IMR-90 (cell line): ENCODE data around the gene PAX2. TPM values are rescaled to one million over a fixed set of nuclear protein-coding genes. Genes with fewer than 3 reads are reported as not detected.

Experiments used
- ATAC-seq: fragments of 200-7000 bp; cut with Tn5 transposase; 2 replicates; pipeline ENCODE4 v1.9.1; 2020; ENCODE audit warnings: low read depth, mild to moderate bottlenecking, moderate library complexity
- BruUV-seq: library from RNA; stranded (reverse); fragments of 400-500 nt; replicated peaks from 2 replicates; lab custom pipeline; 2021; lab: Mats Ljungman, UMichigan
- CTCF ChIA-PET: fragments of 300-600 bp; formaldehyde crosslinking; extraction: SDS; loops from one replicate; lab custom pipeline; 2021; ENCODE audit warnings: antibody characterized with exemption; lab: Yijun Ruan, JAX
- POLR2A ChIA-PET: fragments of 300-600 bp; sonication (Branson Sonifier 250); formaldehyde crosslinking; loops from one replicate; lab custom pipeline; 2022; ENCODE audit warnings: antibody characterized with exemption; ENCODE audit not compliant: unreplicated experiment; lab: Charles Lee
- DNase-seq: peaks from one replicate; pipeline ENCODE4 v3.0.0; 2013
- H2AFZ ChIP-seq: replicated peaks from 2 replicates; pipeline ENCODE3; 2013; ENCODE audit warnings: low read length, mild to moderate bottlenecking; ENCODE audit not compliant: poor library complexity
- H2AK5ac ChIP-seq: 2 replicates; pipeline ENCODE4 v1.6.1; 2013; ENCODE audit warnings: low read depth, low read length, inconsistent platforms
- H2AK9ac ChIP-seq: replicated peaks from 2 replicates; pipeline ENCODE3; 2013; ENCODE audit warnings: mild to moderate bottlenecking, low read depth, low read length, moderate library complexity; ENCODE audit not compliant: poor library complexity
- H2BK120ac ChIP-seq: 2 replicates; pipeline ENCODE4 v1.6.1; 2013; ENCODE audit warnings: low read depth, low read length, inconsistent platforms
- H2BK15ac ChIP-seq: 3 replicates; pipeline ENCODE4 v1.6.1; 2013; ENCODE audit warnings: low read depth, low read length, inconsistent platforms
- H2BK20ac ChIP-seq: 2 replicates; pipeline ENCODE4 v1.6.1; 2013; ENCODE audit warnings: low read depth, mild to moderate bottlenecking, inconsistent platforms, low read length, moderate library complexity
- H2BK5ac ChIP-seq: 2 replicates; pipeline ENCODE4 v1.6.1; 2013; ENCODE audit warnings: mild to moderate bottlenecking, low read depth, low read length, inconsistent platforms; ENCODE audit not compliant: poor library complexity, severe bottlenecking
- H3K14ac ChIP-seq: replicated peaks from 2 replicates; pipeline ENCODE4 v1.6.1; 2013; ENCODE audit warnings: low read depth, low read length, inconsistent platforms
- H3K18ac ChIP-seq: 2 replicates; pipeline ENCODE4 v1.6.1; 2013; ENCODE audit warnings: low read depth, low read length, control low read depth
- H3K23ac ChIP-seq: 2 replicates; pipeline ENCODE4 v1.6.1; 2013; ENCODE audit warnings: low read depth, low read length, inconsistent platforms
- H3K27ac ChIP-seq: 2 replicates; pipeline ENCODE4 v1.5.1; 2013; ENCODE audit warnings: mild to moderate bottlenecking, control low read depth, low read length; ENCODE audit not compliant: insufficient read depth
- H3K27me3 ChIP-seq: 2 replicates; pipeline ENCODE4 v1.6.1; 2013; ENCODE audit warnings: low read length; ENCODE audit not compliant: control insufficient read depth, insufficient read depth
- H3K36me3 ChIP-seq: 2 replicates; pipeline ENCODE4 v1.6.1; 2013; ENCODE audit warnings: low read length, mixed read lengths; ENCODE audit not compliant: control insufficient read depth, insufficient read depth
- H3K4ac ChIP-seq: 2 replicates; pipeline ENCODE4 v1.6.1; 2013; ENCODE audit warnings: low read depth, low read length, inconsistent platforms
- H3K4me1 ChIP-seq: 2 replicates; pipeline ENCODE4 v1.6.1; 2013; ENCODE audit warnings: low read length, mixed read lengths; ENCODE audit not compliant: control insufficient read depth, insufficient read depth
- H3K4me2 ChIP-seq: 2 replicates; pipeline ENCODE4 v1.6.1; 2013; ENCODE audit warnings: low read depth, mild to moderate bottlenecking, control low read depth, low read length, moderate library complexity
- H3K4me3 ChIP-seq: 2 replicates; pipeline ENCODE4 v1.5.1; 2013; ENCODE audit warnings: low read depth, mild to moderate bottlenecking, control low read depth, low read length, moderate library complexity; ENCODE audit not compliant: insufficient read depth
- H3K56ac ChIP-seq: 2 replicates; pipeline ENCODE4 v1.6.1; 2013; ENCODE audit warnings: low read length, inconsistent platforms; ENCODE audit not compliant: insufficient read depth; ENCODE audit errors: extremely low read depth
- H3K79me1 ChIP-seq, 2 experiments: 2 replicates each; pipeline ENCODE4 v1.6.1; 2013; ENCODE audit warnings: low read length in 2 of 2, inconsistent platforms in 1 of 2, low read depth in 1 of 2
- H3K9ac ChIP-seq: 2 replicates; pipeline ENCODE4 v1.6.1; 2013; ENCODE audit warnings: low read depth, low read length, control low read depth
- H3K9me1 ChIP-seq: 2 replicates; pipeline ENCODE4 v1.6.1; 2013; ENCODE audit warnings: low read length, inconsistent platforms; ENCODE audit not compliant: insufficient read depth
- H3K9me3 ChIP-seq: 2 replicates; pipeline ENCODE4 v1.6.1; 2013; ENCODE audit warnings: low read length; ENCODE audit not compliant: control insufficient read depth, insufficient read depth
- H4K20me1 ChIP-seq: 2 replicates; pipeline ENCODE4 v1.6.1; 2013; ENCODE audit warnings: low read length, inconsistent platforms; ENCODE audit not compliant: insufficient read depth
- H4K5ac ChIP-seq: 2 replicates; pipeline ENCODE4 v1.6.1; 2013; ENCODE audit warnings: mild to moderate bottlenecking, low read depth, low read length, control low read depth
- H4K8ac ChIP-seq, 2 experiments: 2 replicates each; pipeline ENCODE4 v1.6.1; 2013; ENCODE audit warnings: low read depth in 2 of 2, low read length in 2 of 2, control low read depth in 1 of 2, inconsistent platforms in 1 of 2
- H4K91ac ChIP-seq: 2 replicates; pipeline ENCODE4 v1.6.1; 2013; ENCODE audit warnings: low read depth, low read length, inconsistent platforms; ENCODE audit not compliant: insufficient read depth
- MAZ ChIP-seq: IDR thresholded peaks from 2 replicates; pipeline ENCODE4 v1.6.1; 2012; ENCODE audit warnings: low read depth, mild to moderate bottlenecking, low read length, improper control_type of control experiment, moderate library complexity, borderline replicate concordance
- WGBS, 2 experiments: methylation state at CpG; one replicate each; pipeline versions ENCODE4 v1.1.5 to v1.1.7; 2013; ENCODE audit warnings: missing lambda C conversion rate in 2 of 2; ENCODE audit not compliant: insufficient read length in 1 of 2; ENCODE audit errors: extremely low coverage in 2 of 2; 5-methylcytosine and 5-hydroxymethylcytosine counted together
- dilution Hi-C: fragments of 300-500 bp; cut with HindIII; formaldehyde crosslinking; loops from one replicate; pipeline ENCODE4 v1.14.3; 2018; ENCODE audit warnings: low sequenced_read_pairs; ENCODE audit not compliant: unreplicated experiment
- in situ Hi-C: fragments of 300-500 bp; cut with MboI; formaldehyde crosslinking; loops from 3 replicates; pipeline ENCODE4 v1.14.3; 2019; ENCODE audit warnings: low sequenced_read_pairs, inconsistent platforms, mixed read lengths
- intact Hi-C: fragments of 100-400 bp; cut with micrococcal nuclease; formaldehyde crosslinking; loops from 2 replicates; pipeline ENCODE4 v1.10.0; 2022
- polyA plus RNA-seq, 3 experiments: library from polyadenylated mRNA; depleted of rRNA; stranded (reverse); fragments of >200 nt; gene quantifications; 2 replicates each; pipeline ENCODE4 v1.2.3, GENCODE V29; 2012; ENCODE audit warnings: low replicate concordance in 1 of 3
- total RNA-seq: library from RNA; depleted of rRNA; stranded (reverse); fragments of >200 nt; gene quantifications from 2 replicates; pipeline ENCODE4 v1.2.3, GENCODE V29; 2012

PAX2 gene
- total and polyA plus RNA-seq, 2 of the 4 experiments (the other 2 are of a cell fraction), result not detected

- Histone ChIP-seq H4K5ac (no peak overlapping the region), H3K4me3 (no peak overlapping the region), H3K4me1 (no peaks in the 10 kb centered on the region), H2AK5ac (no peak overlapping the region), H3K36me3 (no peaks in the 10 kb centered on the region), H4K8ac (no peak overlapping the region), H3K56ac (no peak overlapping the region), H2AFZ (no peak overlapping the region), H3K4me2 (no peak overlapping the region), H3K4ac (no peak overlapping the region), H3K79me1 (no peaks in the 10 kb centered on the region), H3K27me3 (peaks cover 39% of the 10 kb centered on the region), H3K9me3 (no peaks in the 10 kb centered on the region), H3K23ac (no peak overlapping the region), H3K14ac (no peak overlapping the region), H2AK9ac (no peak overlapping the region), H2BK20ac (no peak overlapping the region), H3K9ac (no peak overlapping the region), H3K9me1 (no peaks in the 10 kb centered on the region), H4K91ac (no peak overlapping the region), H4K20me1 (no peaks in the 10 kb centered on the region), H3K18ac (no peak overlapping the region), H2BK15ac (no peak overlapping the region), H3K27ac (no peak overlapping the region), H2BK120ac (no peak overlapping the region), H2BK5ac (no peak overlapping the region)
- ChIA-PET POLR2A (no interaction called here), CTCF (no interaction called here)
- TF ChIP-seq MAZ, result no peak
- BruUV-seq, result no TSS peak
- intact Hi-C loops, result no loop called here
- dilution Hi-C loops, result no loop called here
- 71% methylated on average over 4 of the region's 8 CpGs; no CpG with 5 or more reads in 1 of the 2 experiments for WGBS, 2 experiments
- in situ Hi-C loops, result no loop called here
- DNase-seq (no peak), ATAC-seq (no peak)
Observed at GRCh38 chr10:100774223-100774622, 28.8 kb downstream of the PAX2 start.
